ENCODE measurements around the gene MBNL1.

DNA sequence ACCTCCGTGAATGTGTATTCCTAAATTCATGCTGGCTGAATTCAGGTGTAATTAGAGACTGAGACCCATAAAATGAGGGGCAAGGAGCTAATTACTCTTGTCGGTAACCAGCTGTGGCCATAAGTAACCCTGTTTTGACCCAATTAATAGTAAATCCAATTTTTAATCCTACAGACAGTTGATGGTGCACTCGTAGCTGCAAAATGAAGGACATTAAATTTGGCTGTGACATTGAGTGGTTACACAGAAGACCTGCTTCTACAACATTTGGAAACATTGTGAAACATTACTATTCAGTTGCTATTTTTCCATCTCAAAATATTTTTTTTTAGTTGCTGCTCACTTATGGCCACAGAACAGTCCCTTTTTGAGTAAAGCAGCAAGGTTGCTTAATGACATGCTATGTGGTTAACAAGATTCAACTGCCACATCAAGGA lies 33.0 kb downstream of the MBNL1 start:
- TF ChIP-seq POLR2A (IDR thresholded peaks at IDR 0.05) (no peak), POLR2AphosphoS5 (IDR thresholded peaks at IDR 0.05) (no peak)
